Activated CD4-positive, alpha-beta T cell treated with anti-CD3 and anti-CD28 coated beads, Interleukin-2, amount 10 ng/mL, durations not matched to agents 24 days and 14 days (primary cell): ENCODE data around the gene KCNQ5. TPM values are rescaled to one million over a fixed set of nuclear protein-coding genes. Genes with fewer than 3 reads are reported as not detected.

Experiments used
- DNase-seq: peaks from one replicate; pipeline ENCODE4 v3.0.0; 2022
- H3K27ac Mint-ChIP-seq: one replicate; pipeline ENCODE4 v1.8.0; 2022; ENCODE audit warnings: mild to moderate bottlenecking, mixed read lengths
- H3K27me3 Mint-ChIP-seq: one replicate; pipeline ENCODE4 v1.8.0; 2022; ENCODE audit warnings: mixed read lengths
- H3K36me3 Mint-ChIP-seq: one replicate; pipeline ENCODE4 v1.8.0; 2022; ENCODE audit warnings: low read depth, mild to moderate bottlenecking, mixed read lengths
- H3K4me1 Mint-ChIP-seq: one replicate; pipeline ENCODE4 v1.8.0; 2021; ENCODE audit warnings: mixed read lengths
- H3K4me3 Mint-ChIP-seq: one replicate; pipeline ENCODE4 v1.8.0; 2022; ENCODE audit warnings: mild to moderate bottlenecking, moderate library complexity, mixed read lengths
- H3K9me3 Mint-ChIP-seq: one replicate; pipeline ENCODE4 v1.8.0; 2021; ENCODE audit warnings: mixed read lengths
- intact Hi-C: fragments of 100-400 bp; cut with micrococcal nuclease; formaldehyde crosslinking; loops from one replicate; pipeline ENCODE4 v1.15.1; 2023
- total RNA-seq: library from RNA; stranded (reverse); gene quantifications from 2 replicates; pipeline ENCODE4 v1.2.3, GENCODE V29; 2022

KCNQ5 gene
- total RNA-seq, 1 donor from 2014 or later, result 13.7 TPM

GRCh38 chr6:72849346-72849745 lies 227.5 kb downstream of the KCNQ5 start:
- intact Hi-C loops, result no loop called here
- Mint-ChIP-seq H3K27me3 (no peaks in the 10 kb centered on the region), H3K4me1 (no peaks in the 10 kb centered on the region), H3K36me3 (no peaks in the 10 kb centered on the region), H3K27ac (no peak overlapping the region), H3K9me3 (peaks cover 4% of the 10 kb centered on the region), H3K4me3 (no peak overlapping the region)
- DNase-seq, result no peak

- no peak overlapping the region for H3K4me3 Mint-ChIP-seq
- peaks cover 4% of the 10 kb centered on the region for H3K9me3 Mint-ChIP-seq
- H3K27ac Mint-ChIP-seq, result no peak overlapping the region
- H3K27me3 Mint-ChIP-seq, result no peaks in the 10 kb centered on the region
- DNase-seq, result no peak
- intact Hi-C loops, result no loop called here
- no peaks in the 10 kb centered on the region for H3K4me1 Mint-ChIP-seq
- H3K36me3 Mint-ChIP-seq, result no peaks in the 10 kb centered on the region
These were observed 228.2 kb downstream of the KCNQ5 start for GRCh38 chr6:72850040-72850439.

GRCh38 chr6:72850469-72850868 lies 228.6 kb downstream of the KCNQ5 start:
- no peak overlapping the region for H3K27ac Mint-ChIP-seq

GRCh38 chr6:72855471-72855870 lies 233.6 kb downstream of the KCNQ5 start:
- Mint-ChIP-seq H3K27ac (no peak overlapping the region), H3K4me3 (no peak overlapping the region), H3K4me1 (no peaks in the 10 kb centered on the region), H3K27me3 (no peaks in the 10 kb centered on the region), H3K36me3 (no peaks in the 10 kb centered on the region), H3K9me3 (no peaks in the 10 kb centered on the region)
- DNase-seq, result no peak
- intact Hi-C loops, result no loop called here

More at GRCh38 chr6:72850469-72850868, 228.6 kb downstream of the KCNQ5 start:
- Mint-ChIP-seq H3K9me3 (peaks cover 4% of the 10 kb centered on the region), H3K36me3 (no peaks in the 10 kb centered on the region), H3K27me3 (no peaks in the 10 kb centered on the region), H3K4me1 (no peaks in the 10 kb centered on the region), H3K4me3 (no peak overlapping the region)
- intact Hi-C loops, result no loop called here
- no peak for DNase-seq

- Mint-ChIP-seq H3K36me3 (peaks cover under 1% of the 10 kb centered on the region), H3K27me3 (no peaks in the 10 kb centered on the region), H3K9me3 (no peaks in the 10 kb centered on the region), H3K27ac (no peak overlapping the region), H3K4me1 (peaks cover 2% of the 10 kb centered on the region), H3K4me3 (no peak overlapping the region)
- intact Hi-C loops, result no loop called here
- no peak for DNase-seq
These were observed 234.9 kb downstream of the KCNQ5 start for GRCh38 chr6:72856801-72857200.

- Mint-ChIP-seq H3K4me3 (no peak overlapping the region), H3K9me3 (no peaks in the 10 kb centered on the region), H3K27ac (no peak overlapping the region), H3K4me1 (peaks cover 7% of the 10 kb centered on the region), H3K36me3 (peaks cover 1% of the 10 kb centered on the region), H3K27me3 (no peaks in the 10 kb centered on the region)
- DNase-seq, result no peak
- intact Hi-C loops, result no loop called here
These were observed 236.1 kb downstream of the KCNQ5 start for GRCh38 chr6:72857791-72858585.

GRCh38 chr6:72861059-72861458 lies 239.2 kb downstream of the KCNQ5 start:
- intact Hi-C loops, result no loop called here
- H3K4me3 Mint-ChIP-seq, result no peak overlapping the region
- H3K27ac Mint-ChIP-seq, result no peak overlapping the region
- no peak for DNase-seq
- H3K36me3 Mint-ChIP-seq, result peaks cover 1% of the 10 kb centered on the region
- H3K4me1 Mint-ChIP-seq, result peaks cover 7% of the 10 kb centered on the region
- H3K9me3 Mint-ChIP-seq, result no peaks in the 10 kb centered on the region
- no peaks in the 10 kb centered on the region for H3K27me3 Mint-ChIP-seq

- H3K27ac Mint-ChIP-seq, result peak overlapping the region; percentile 59
These were observed 240.1 kb downstream of the KCNQ5 start for GRCh38 chr6:72861935-72862432.

GRCh38 chr6:72863131-72863530 lies 241.3 kb downstream of the KCNQ5 start:
- DNase-seq, result no peak
- peaks cover 1% of the 10 kb centered on the region for H3K36me3 Mint-ChIP-seq
- peaks cover 7% of the 10 kb centered on the region for H3K4me1 Mint-ChIP-seq
- no peak overlapping the region for H3K4me3 Mint-ChIP-seq
- no peaks in the 10 kb centered on the region for H3K9me3 Mint-ChIP-seq
- H3K27me3 Mint-ChIP-seq, result no peaks in the 10 kb centered on the region
- intact Hi-C loops, result no loop called here
- no peak overlapping the region for H3K27ac Mint-ChIP-seq

More at GRCh38 chr6:72861935-72862432, 240.1 kb downstream of the KCNQ5 start:
- peaks cover 1% of the 10 kb centered on the region for H3K36me3 Mint-ChIP-seq
- peaks cover 7% of the 10 kb centered on the region for H3K4me1 Mint-ChIP-seq
- no peak overlapping the region for H3K4me3 Mint-ChIP-seq
- no peaks in the 10 kb centered on the region for H3K9me3 Mint-ChIP-seq
- DNase-seq, result no peak
- intact Hi-C loops, result no loop called here
- no peaks in the 10 kb centered on the region for H3K27me3 Mint-ChIP-seq

- no peak for DNase-seq
- H3K36me3 Mint-ChIP-seq, result peaks cover 1% of the 10 kb centered on the region
- no peak overlapping the region for H3K27ac Mint-ChIP-seq
- H3K4me1 Mint-ChIP-seq, result peaks cover 7% of the 10 kb centered on the region
- no peak overlapping the region for H3K4me3 Mint-ChIP-seq
- intact Hi-C loops, result no loop called here
- H3K9me3 Mint-ChIP-seq, result no peaks in the 10 kb centered on the region
- no peaks in the 10 kb centered on the region for H3K27me3 Mint-ChIP-seq
These were observed 242.4 kb downstream of the KCNQ5 start for GRCh38 chr6:72864236-72864635.

- H3K4me1 Mint-ChIP-seq, result peaks cover 7% of the 10 kb centered on the region
- no peaks in the 10 kb centered on the region for H3K27me3 Mint-ChIP-seq
- H3K4me3 Mint-ChIP-seq, result no peak overlapping the region
These were observed 242.9 kb downstream of the KCNQ5 start for GRCh38 chr6:72864799-72865198.

GRCh38 chr6:72865467-72865866 lies 243.6 kb downstream of the KCNQ5 start:
- DNase-seq, result no peak
- Mint-ChIP-seq H3K27ac (no peak overlapping the region), H3K4me3 (no peak overlapping the region), H3K9me3 (no peaks in the 10 kb centered on the region), H3K4me1 (peaks cover 7% of the 10 kb centered on the region), H3K36me3 (peaks cover 1% of the 10 kb centered on the region), H3K27me3 (no peaks in the 10 kb centered on the region)
- intact Hi-C loops, result no loop called here

More at GRCh38 chr6:72864799-72865198, 242.9 kb downstream of the KCNQ5 start:
- Mint-ChIP-seq H3K9me3 (no peaks in the 10 kb centered on the region), H3K27ac (no peak overlapping the region), H3K36me3 (peaks cover 1% of the 10 kb centered on the region)
- no peak for DNase-seq
- intact Hi-C loops, result no loop called here

GRCh38 chr6:72869621-72870020 lies 247.8 kb downstream of the KCNQ5 start:
- intact Hi-C loops, result no loop called here
- Mint-ChIP-seq H3K36me3 (no peaks in the 10 kb centered on the region), H3K9me3 (no peaks in the 10 kb centered on the region), H3K27ac (no peak overlapping the region), H3K4me1 (no peaks in the 10 kb centered on the region), H3K27me3 (no peaks in the 10 kb centered on the region), H3K4me3 (no peak overlapping the region)
- no peak for DNase-seq

- Mint-ChIP-seq H3K27ac (no peak overlapping the region), H3K4me3 (no peak overlapping the region), H3K9me3 (no peaks in the 10 kb centered on the region), H3K4me1 (no peaks in the 10 kb centered on the region), H3K36me3 (no peaks in the 10 kb centered on the region), H3K27me3 (no peaks in the 10 kb centered on the region)
- intact Hi-C loops, result no loop called here
- DNase-seq, result no peak
These were observed 251.6 kb downstream of the KCNQ5 start for GRCh38 chr6:72873433-72873832.

GRCh38 chr6:72876256-72876655 lies 254.4 kb downstream of the KCNQ5 start:
- intact Hi-C loops, result no loop called here
- H3K4me1 Mint-ChIP-seq, result no peaks in the 10 kb centered on the region
- no peak overlapping the region for H3K27ac Mint-ChIP-seq
- H3K4me3 Mint-ChIP-seq, result no peak overlapping the region
- no peaks in the 10 kb centered on the region for H3K27me3 Mint-ChIP-seq
- no peaks in the 10 kb centered on the region for H3K9me3 Mint-ChIP-seq
- DNase-seq, result no peak
- H3K36me3 Mint-ChIP-seq, result no peaks in the 10 kb centered on the region
